HG02981 (cell line): ENCODE data around the gene LIN52.

Source experiments
- ATAC-seq: cut with Tn5 transposase; IDR thresholded peaks from one replicate; pipeline ENCODE4 v1.9.1; 2021; ENCODE audit warnings: mild to moderate bottlenecking, moderate library complexity; ENCODE audit not compliant: unreplicated experiment

Gene LIN52

GRCh38 chr14:74179856-74180255, 95.1 kb downstream of the LIN52 start:
- ATAC-seq = no peak

- ATAC-seq = no peak
Measured at GRCh38 chr14:74190927-74191575, 106.3 kb downstream of the LIN52 start.

GRCh38 chr14:74194506-74195274, 109.9 kb downstream of the LIN52 start:
- ATAC-seq = no peak

- ATAC-seq = no peak
Measured at GRCh38 chr14:74195623-74196022, 110.9 kb downstream of the LIN52 start.

GRCh38 chr14:74198441-74199234, 113.9 kb downstream of the LIN52 start:
- no peak for ATAC-seq

GRCh38 chr14:74202113-74202512, 117.4 kb downstream of the LIN52 start:
- no peak for ATAC-seq

- no peak for ATAC-seq
Measured at GRCh38 chr14:74203639-74204038, 118.9 kb downstream of the LIN52 start.

- no peak for ATAC-seq
Measured at GRCh38 chr14:74204491-74204890, 119.7 kb downstream of the LIN52 start.

GRCh38 chr14:74205882-74206281, 121.1 kb downstream of the LIN52 start:
- ATAC-seq = no peak

- ATAC-seq = no peak
Measured at GRCh38 chr14:74207943-74208342, 123.2 kb downstream of the LIN52 start.

GRCh38 chr14:74208642-74209041, 123.9 kb downstream of the LIN52 start:
- ATAC-seq = no peak

- ATAC-seq = no peak
Measured at GRCh38 chr14:74211945-74212580, 127.3 kb downstream of the LIN52 start.

- ATAC-seq = no peak
Measured at GRCh38 chr14:74213907-74214803, 129.4 kb downstream of the LIN52 start.

- no peak for ATAC-seq
Measured at GRCh38 chr14:74216671-74217070, 131.9 kb downstream of the LIN52 start.

GRCh38 chr14:74217672-74218448, 133.1 kb downstream of the LIN52 start:
- no peak for ATAC-seq

- ATAC-seq = no peak
Measured at GRCh38 chr14:74218462-74218861, 133.7 kb downstream of the LIN52 start.

GRCh38 chr14:74219277-74220205, 134.8 kb downstream of the LIN52 start:
- ATAC-seq = no peak

- no peak for ATAC-seq
Measured at GRCh38 chr14:74220991-74221390, 136.2 kb downstream of the LIN52 start.
